ENCODE data around the gene STEAP1B. TPM values are rescaled to one million over a fixed set of nuclear protein-coding genes. Genes with fewer than 3 reads are reported as not detected.

Gene STEAP1B
- total RNA-seq, 1 experiment from 2014 or later = 0.27 TPM

- Histone ChIP-seq H3K4me1 (ENCODE audit: control insufficient read depth in 1 of 2, insufficient read depth in 2 of 2, low read length in 2 of 2) (no peaks in the 10 kb centered on the region), H3K4me3 (replicated peaks in 1 of 2; ENCODE audit: low read depth in 1 of 2, low read length in 2 of 2) (no peak overlapping the region), H3K9ac (ENCODE audit: low read length) (no peak overlapping the region), H3K9me2 (ENCODE audit: insufficient read depth) (no peaks in the 10 kb centered on the region), H3K79me2 (ENCODE audit: insufficient read depth, low read length) (no peaks in the 10 kb centered on the region), H4K20me1 (ENCODE audit: insufficient read depth) (no peaks in the 10 kb centered on the region), H3K4me2 (ENCODE audit: low read length) (no peak overlapping the region), H3K9me3 (ENCODE audit: control insufficient read depth in 1 of 2, insufficient read depth in 1 of 2, low read depth in 1 of 2, low read length in 2 of 2) (no peaks in the 10 kb centered on the region), H3K27me3 (ENCODE audit: insufficient read depth, low read length) (no peaks in the 10 kb centered on the region), H3K27ac (ENCODE audit: low read depth, low read length) (no peak overlapping the region), H3K36me3 (ENCODE audit: control insufficient read depth in 1 of 2, insufficient read depth in 2 of 2, low read length in 2 of 2) (no peaks in the 10 kb centered on the region), H2AFZ (ENCODE audit: low read depth, low read length, poor library complexity, severe bottlenecking) (no peak overlapping the region)
- TF ChIP-seq JUND (IDR thresholded peaks at IDR 0.05) (no peak), ZNF274 (IDR thresholded peaks at IDR 0.05; ENCODE audit: low read depth, low read length) (no peak), ZBTB33 (IDR thresholded peaks at IDR 0.05; ENCODE audit: extremely low read depth, insufficient replicate concordance, low read length) (no peak), POLR2AphosphoS5 (IDR thresholded peaks at IDR 0.05; ENCODE audit: low read depth, low read length) (no peak), ATF3 (IDR thresholded peaks at IDR 0.05) (no peak), FOSL1 (IDR thresholded peaks at IDR 0.05; ENCODE audit: low read depth) (no peak), TCF7L2 (IDR thresholded peaks at IDR 0.05; ENCODE audit: borderline replicate concordance, extremely low read depth, insufficient read depth, insufficient read length) (no peak), CEBPB (IDR thresholded peaks at IDR 0.05; ENCODE audit: low read depth) (no peak)
- ChIA-PET POLR2A (no interaction called here), CTCF (no interaction called here), RAD21 (ENCODE audit: low non-redundant PET in 1 of 2, low total read pairs in 2 of 2, uncharacterized antibody in 2 of 2, unreplicated experiment in 2 of 2) (no interaction called here)
- DNase-seq (ENCODE audit: low read depth, low spot score) = no peak
- ATAC-seq = no peak
- intact Hi-C loops (cut with micrococcal nuclease) = no loop called here
- BruUV-seq (replicated peaks) = no TSS peak
Observed at GRCh38 chr7:22386206-22386858, 113.7 kb downstream of the STEAP1B start.

All from HCT116 (cell line).